Measurements from ENCODE around the gene SORCS2. TPM values are rescaled to one million over a fixed set of nuclear protein-coding genes. Genes with fewer than 3 reads are reported as not detected.

SORCS2 gene
- total RNA-seq, 1 donor from 2014 or later, result 7.2 TPM

GRCh38 chr4:7510066-7510465 is 317.7 kb downstream of the SORCS2 start:
- ATAC-seq, result no peak
- DNase-seq, result no peak

GRCh38 chr4:7510538-7510937 is 318.2 kb downstream of the SORCS2 start:
- intact Hi-C loops (cut with DNase I), result no loop called here
- no peaks in the 10 kb centered on the region for H3K4me1 ChIP-seq

More at GRCh38 chr4:7510066-7510465, 317.7 kb downstream of the SORCS2 start:
- TF ChIP-seq CTCF (IDR thresholded peaks at IDR 0.05), result no peak
- Histone ChIP-seq H3K9me3 (no peaks in the 10 kb centered on the region), H3K4me3 (no peak overlapping the region), H3K27me3 (peaks cover 5% of the 10 kb centered on the region), H3K4me1 (no peaks in the 10 kb centered on the region), H3K36me3 (no peaks in the 10 kb centered on the region), H3K27ac (no peak overlapping the region)
- intact Hi-C loops (cut with DNase I), result no loop called here

GRCh38 chr4:7511525-7511924 is 319.2 kb downstream of the SORCS2 start:
- Histone ChIP-seq H3K4me1 (no peaks in the 10 kb centered on the region), H3K36me3 (no peaks in the 10 kb centered on the region), H3K4me3 (no peak overlapping the region), H3K27ac (no peak overlapping the region), H3K9me3 (no peaks in the 10 kb centered on the region), H3K27me3 (peaks cover 5% of the 10 kb centered on the region)
- DNase-seq (no peak), ATAC-seq (no peak)
- no peak for TF ChIP-seq CTCF (IDR thresholded peaks at IDR 0.05)
- intact Hi-C loops (cut with DNase I), result no loop called here

More at GRCh38 chr4:7510538-7510937, 318.2 kb downstream of the SORCS2 start:
- H3K4me3 ChIP-seq, result no peak overlapping the region
- no peaks in the 10 kb centered on the region for H3K9me3 ChIP-seq
- no peak for TF ChIP-seq CTCF (IDR thresholded peaks at IDR 0.05)
- H3K27me3 ChIP-seq, result peaks cover 5% of the 10 kb centered on the region
- H3K36me3 ChIP-seq, result no peaks in the 10 kb centered on the region
- H3K27ac ChIP-seq, result no peak overlapping the region
- no peak for DNase-seq
- ATAC-seq, result no peak

- Histone ChIP-seq H3K4me3 (no peak overlapping the region), H3K27ac (no peak overlapping the region), H3K4me1 (no peaks in the 10 kb centered on the region), H3K9me3 (no peaks in the 10 kb centered on the region), H3K36me3 (no peaks in the 10 kb centered on the region), H3K27me3 (peaks cover 5% of the 10 kb centered on the region)
- ATAC-seq, result no peak
- DNase-seq, result no peak
- intact Hi-C loops (cut with DNase I), result no loop called here
- no peak for TF ChIP-seq CTCF (IDR thresholded peaks at IDR 0.05)
Measured at GRCh38 chr4:7512428-7512827, 320.1 kb downstream of the SORCS2 start.

GRCh38 chr4:7512946-7513345 is 320.6 kb downstream of the SORCS2 start:
- peaks cover 5% of the 10 kb centered on the region for H3K27me3 ChIP-seq
- no peak overlapping the region for H3K27ac ChIP-seq
- no peaks in the 10 kb centered on the region for H3K36me3 ChIP-seq
- no peaks in the 10 kb centered on the region for H3K4me1 ChIP-seq
- no peak overlapping the region for H3K4me3 ChIP-seq
- DNase-seq (no peak), ATAC-seq (no peak)
- no peaks in the 10 kb centered on the region for H3K9me3 ChIP-seq
- intact Hi-C loops (cut with DNase I), result no loop called here
- no peak for TF ChIP-seq CTCF (IDR thresholded peaks at IDR 0.05)

- intact Hi-C loops (cut with DNase I), result no loop called here
- no peaks in the 10 kb centered on the region for H3K9me3 ChIP-seq
- DNase-seq (no peak), ATAC-seq (no peak)
- no peak overlapping the region for H3K4me3 ChIP-seq
- H3K36me3 ChIP-seq, result no peaks in the 10 kb centered on the region
- TF ChIP-seq CTCF (IDR thresholded peaks at IDR 0.05), result no peak
- no peak overlapping the region for H3K27ac ChIP-seq
- H3K27me3 ChIP-seq, result peaks cover 4% of the 10 kb centered on the region
- no peaks in the 10 kb centered on the region for H3K4me1 ChIP-seq
Measured at GRCh38 chr4:7513671-7514070, 321.3 kb downstream of the SORCS2 start.
